Activated CD4-positive, alpha-beta T cell treated with anti-CD3 and anti-CD28 coated beads for 48 hours (primary cell): Measurements from ENCODE around the gene C19orf25.
A peak's percentile ranks its signal among the peaks of the same experiment; 100 is the strongest.

Experiments
- DNase-seq: peaks from one replicate; pipeline ENCODE4 v3.0.0-alpha.2; 2020

Gene C19orf25

DNA sequence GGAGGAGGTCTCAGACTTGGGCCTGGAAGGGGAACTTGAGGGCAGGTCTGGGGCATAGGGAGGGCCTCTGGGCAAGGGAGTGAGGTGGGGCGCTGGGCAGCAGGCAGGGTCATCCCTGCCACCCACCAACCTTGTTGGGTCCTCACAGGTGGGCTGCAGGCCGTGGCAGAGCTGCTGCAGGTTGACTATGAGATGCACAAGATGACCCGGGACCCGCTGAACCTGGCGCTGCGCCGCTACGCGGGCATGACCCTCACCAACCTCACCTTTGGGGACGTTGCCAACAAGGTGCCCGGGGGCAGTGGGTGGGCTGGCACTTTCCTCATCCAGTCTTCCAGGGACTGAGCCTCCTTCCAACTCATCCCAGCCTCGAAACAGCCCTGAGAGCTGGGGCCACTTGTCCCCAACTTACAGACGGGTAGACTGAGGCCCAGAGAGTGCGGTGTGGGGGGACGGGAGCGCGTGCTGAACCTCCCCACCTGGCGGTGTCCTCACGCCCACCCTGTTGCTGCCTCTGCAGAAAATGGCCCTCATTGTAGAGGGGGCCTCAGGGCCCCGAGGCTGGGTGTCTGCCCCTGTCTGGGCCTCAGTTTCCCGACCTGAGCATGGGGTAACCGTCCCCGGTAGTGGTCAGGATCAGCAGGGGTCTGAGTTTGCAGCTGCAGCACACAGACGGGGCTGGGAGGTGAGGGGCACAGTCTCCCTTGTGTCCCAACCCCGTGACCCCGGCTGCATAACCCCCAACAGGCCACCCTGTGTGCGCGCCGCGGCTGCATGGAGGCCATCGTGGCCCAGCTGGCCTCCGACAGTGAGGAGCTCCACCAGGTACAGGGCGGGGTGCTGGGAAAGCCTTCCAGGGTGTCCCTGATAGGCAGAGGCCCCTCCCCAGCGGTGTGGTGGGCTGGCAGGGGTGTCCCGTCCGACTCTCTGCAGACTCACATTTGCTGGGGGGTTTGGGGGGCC, 18.7 kb downstream of the C19orf25 start:
- DNase-seq = no peak

DNA sequence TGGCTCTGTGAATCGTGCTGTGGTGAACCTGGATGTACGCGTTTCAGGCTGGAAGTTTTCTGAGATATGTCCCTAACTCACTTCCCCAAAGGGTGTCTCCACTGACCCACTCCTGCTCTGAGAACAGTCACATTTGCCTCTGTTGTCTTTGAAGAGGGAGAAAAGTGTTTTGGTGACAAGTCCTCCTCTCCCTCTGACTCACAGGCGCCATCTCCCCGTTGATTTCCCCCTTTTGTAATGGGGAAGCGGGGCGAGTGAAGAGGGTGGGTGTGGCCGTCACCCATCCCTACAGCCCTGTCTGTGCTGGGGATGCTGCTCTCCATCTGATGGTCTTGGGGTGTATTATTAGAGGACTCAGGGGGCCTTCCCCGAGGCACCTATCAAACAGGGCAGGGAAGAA, 19.5 kb downstream of the C19orf25 start:
- DNase-seq = no peak

DNA sequence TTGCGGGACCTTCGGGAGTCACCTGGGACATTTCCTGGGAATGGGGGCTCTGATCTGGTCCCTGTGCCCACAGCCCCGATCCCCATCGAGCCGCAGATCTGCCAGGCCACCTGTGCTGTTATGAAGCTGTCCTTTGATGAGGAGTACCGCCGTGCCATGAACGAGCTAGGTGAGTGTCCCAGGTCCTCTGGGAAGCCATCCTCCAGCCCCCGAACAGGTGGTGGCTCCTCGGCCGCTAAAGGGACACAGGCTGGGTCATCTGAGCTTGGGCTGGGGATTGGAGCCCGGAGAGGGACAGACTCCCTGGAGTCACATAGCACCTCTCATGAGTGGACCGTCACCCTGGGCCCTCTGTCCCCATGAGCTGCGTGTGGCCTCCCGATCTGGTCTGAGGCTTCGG, 21.1 kb downstream of the C19orf25 start:
- DNase-seq = no peak

DNA sequence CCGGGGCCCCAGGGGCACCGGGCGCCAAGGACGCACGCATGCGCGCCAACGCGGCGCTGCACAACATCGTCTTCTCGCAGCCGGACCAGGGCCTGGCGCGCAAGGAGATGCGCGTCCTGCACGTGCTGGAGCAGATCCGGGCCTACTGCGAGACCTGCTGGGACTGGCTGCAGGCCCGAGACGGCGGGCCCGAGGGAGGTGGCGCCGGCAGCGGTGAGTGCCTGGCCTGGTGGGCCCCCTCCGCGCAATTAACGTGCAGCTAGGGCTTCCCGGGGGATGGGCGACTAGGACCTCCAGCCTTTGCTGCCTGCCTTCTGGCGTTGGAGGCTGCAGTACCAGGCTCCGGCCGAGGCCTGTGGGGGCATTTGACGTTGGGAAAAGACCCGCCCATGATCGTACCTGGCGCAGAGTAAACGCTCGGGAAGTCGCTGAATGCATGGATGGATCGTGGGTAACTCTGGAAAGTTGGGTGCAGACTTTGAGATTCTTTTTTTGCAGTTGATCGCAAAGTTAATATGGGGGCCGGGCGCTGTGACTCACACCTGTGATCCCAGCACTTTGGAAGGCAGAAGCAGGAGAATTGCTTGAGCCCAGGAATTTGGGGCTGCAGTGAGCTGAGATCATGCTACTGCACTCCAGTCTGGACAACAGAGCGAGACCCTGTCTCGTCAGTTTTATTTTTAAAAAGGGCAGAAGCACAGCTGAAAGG, 21.8 kb downstream of the C19orf25 start:
- no peak for DNase-seq

DNA sequence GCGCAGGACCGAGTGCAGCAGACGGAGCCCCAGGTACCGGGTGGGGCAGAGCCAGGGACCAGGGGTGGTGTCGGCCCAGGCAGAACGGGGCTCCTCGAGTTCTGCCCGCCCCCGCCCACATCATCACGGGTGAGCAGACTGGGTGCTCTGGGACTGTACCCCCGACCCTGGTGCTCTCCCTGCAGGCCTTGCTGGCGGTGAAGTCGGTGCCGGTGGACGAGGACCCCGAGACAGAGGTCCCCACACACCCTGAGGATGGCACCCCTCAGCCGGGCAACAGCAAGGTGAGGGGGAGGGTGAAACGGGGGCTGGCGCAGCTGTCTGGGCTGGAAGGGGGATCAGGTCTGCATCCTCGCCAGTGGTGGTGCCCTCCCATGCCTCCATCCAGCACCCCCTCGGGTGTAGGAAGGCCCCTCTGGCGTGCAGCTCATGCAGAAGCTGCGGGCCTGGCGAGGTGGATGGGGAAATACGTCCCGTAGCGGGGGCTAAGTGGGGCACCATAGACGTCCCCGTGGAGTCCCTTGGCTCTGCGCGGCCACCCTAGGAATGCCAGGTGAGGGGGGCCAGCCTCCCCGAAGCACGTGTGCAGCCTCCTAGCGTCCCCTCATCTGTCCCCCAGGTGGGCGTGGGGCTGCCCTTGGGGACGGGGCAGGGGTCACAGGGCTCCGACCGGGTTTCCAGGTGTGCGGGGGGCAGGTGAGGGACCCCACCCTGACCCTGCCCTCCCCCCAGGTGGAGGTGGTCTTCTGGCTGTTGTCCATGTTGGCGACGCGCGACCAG, 22.7 kb downstream of the C19orf25 start:
- DNase-seq = no peak

DNA sequence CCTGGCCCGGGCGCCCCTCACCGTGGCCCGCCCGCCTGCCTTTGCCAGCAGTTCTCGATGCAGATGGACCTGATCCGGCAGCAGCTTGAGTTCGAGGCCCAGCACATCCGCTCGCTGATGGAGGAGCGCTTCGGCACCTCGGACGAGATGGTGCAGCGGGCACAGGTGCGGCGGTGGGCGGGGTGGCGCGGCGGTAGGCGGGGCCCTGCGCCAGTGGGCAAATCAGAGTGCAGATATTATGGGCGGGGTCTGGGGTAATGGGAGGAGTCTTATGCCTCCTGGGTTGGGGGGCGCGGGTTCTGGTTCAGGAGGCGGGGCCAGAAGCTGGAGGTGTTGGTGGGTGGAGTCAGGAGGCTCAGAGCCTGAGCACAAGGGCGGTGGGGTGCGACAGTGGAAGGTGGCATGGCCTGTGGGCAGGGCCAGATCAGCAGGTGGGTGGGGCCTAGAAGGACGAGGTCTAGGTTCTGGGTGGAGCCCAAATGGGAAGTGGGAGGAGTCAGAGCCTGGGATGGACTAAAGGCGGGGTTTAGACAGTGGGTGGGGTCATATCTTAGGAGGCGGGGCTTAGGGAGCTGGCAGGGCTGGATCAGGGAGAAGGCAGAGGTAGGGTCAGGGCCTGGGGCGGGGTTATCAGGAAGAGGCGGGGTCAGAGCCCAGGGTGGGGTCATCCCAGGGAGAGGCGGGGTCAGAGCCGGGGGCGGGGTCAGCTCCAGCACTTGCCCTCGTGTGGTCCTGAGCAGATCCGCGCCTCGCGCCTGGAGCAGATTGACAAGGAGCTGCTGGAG, 23.5 kb downstream of the C19orf25 start:
- DNase-seq = peak; percentile 87

DNA sequence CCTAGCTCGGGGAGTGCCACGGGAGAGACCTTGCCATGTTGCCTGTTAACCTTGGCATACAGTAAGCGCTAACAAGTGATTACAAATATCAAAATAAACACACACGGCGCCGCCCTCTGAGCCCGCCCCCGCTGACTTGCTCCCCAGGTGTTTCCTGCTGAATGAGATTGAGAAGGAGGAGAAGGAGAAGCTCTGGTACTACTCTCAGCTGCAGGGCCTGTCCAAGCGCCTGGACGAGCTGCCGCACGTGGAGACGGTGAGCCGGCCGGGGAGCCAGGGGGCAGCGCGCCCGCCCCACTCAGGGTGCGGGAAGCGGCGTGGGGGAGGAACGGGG, 24.0 kb downstream of the C19orf25 start:
- no peak for DNase-seq

DNA sequence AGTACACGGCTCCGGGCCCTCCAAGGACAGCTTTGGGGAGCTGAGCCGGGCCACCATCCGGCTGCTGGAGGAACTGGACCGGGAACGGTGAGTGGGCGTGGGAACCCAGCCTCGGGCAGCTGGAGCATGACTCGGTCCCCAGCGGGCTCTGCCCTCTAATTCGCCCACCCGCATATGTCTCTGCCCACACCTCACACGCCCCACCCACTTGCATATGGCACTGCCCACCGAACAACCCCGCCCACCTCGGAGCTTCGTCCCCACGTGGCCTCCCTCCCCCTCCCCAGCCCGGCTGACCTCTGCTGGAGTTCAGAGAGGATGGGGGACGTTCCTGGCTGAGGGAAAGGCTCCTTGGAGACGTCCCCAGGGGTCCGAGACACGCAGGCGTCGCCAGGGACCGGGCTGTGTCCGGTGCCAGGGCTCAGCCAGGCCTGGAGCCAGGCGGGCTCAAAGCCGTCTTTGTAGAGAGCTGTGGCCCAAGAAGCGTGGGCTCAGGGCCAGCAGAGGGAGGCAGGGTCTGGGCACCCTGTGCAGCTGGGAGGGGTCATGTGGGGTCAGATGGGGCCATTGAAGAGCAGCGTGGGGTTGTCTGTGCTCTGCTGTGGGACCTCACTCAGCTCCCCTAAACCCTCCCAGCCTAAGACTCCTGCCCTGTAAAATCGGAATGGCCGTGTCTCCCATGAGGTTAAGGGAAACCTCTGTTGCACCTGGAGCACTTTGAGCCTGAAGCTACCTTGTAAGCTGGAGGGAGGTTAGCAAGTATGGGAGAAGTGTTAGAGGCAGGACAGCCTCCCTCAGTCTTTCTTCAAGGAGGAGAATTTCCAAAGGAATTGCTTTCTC, 25.3 kb downstream of the C19orf25 start:
- DNase-seq = no peak

DNA sequence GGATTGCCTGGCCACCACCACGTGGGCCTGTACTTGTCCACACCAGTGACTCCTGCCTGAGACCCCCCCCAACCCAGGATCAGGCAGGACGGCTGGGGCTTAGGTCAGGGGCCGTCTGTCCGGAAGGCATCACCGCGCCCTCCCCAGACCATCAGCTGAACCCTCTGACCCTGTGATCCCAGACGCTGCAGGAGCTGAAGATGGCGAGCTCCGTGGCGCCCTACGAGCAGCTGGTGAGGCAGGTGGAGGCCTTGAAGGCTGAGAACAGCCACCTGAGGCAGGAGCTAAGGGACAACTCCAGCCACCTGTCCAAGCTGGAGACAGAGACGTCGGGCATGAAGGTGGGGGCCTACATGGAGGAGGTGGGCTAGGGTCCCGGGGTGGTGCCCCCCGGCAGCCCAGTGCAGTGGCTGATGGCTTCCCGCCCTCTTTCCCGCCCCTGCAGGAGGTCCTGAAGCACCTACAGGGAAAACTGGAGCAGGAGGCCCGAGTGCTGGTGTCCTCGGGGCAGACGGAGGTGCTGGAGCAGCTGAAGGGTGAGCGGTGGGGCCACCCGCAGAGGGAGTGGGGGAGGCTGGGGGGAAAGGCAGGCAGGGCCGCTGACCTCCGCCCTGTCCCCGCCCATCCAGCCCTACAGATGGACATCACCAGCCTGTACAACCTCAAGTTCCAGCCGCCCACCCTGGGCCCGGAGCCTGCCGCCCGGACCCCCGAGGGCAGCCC, 26.1 kb downstream of the C19orf25 start:
- no peak for DNase-seq

DNA sequence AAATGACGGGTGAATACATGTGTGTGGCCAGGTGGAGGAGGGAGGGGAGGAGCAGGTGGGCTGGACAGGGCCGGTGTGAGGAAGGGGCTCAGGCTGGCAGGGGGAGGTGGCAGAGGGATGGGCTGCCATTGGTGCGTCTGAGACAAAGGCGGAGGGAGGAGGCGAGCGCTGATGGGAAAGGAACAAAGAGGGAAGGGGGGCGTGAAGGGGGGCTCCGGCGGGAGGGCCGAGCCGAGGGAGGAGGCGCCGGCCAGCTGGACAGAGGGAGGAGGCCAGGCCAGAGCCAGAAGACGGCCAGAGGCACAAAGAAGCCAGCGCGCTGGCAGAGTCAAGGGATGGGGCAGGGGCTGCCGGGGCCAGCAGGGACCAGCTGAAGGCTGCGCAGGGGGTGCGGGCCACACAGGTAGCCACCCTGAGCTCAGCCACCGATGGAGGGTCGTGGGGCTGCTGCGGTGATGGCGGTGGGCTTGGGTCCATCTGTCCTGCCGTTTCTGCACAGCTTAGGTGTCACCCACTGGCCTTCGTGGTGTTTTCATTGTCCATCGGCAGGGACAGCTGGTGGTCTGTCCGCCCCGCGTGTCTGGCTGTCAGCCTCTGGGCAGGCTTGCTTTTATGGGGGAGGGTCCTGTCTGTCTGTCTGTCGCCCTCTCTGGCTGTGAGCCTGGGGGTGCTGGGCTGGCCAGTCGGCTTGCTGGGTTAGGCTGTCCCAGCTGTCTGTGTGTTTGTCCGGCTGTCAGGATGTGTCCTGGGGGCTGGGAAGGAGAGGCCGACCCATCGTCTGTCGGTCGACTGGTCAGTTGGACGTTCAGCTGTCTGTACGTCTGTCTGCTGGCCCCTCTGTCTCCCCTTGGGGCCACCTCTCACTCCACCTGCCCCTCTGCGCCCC, 26.9 kb downstream of the C19orf25 start:
- no peak for DNase-seq

DNA sequence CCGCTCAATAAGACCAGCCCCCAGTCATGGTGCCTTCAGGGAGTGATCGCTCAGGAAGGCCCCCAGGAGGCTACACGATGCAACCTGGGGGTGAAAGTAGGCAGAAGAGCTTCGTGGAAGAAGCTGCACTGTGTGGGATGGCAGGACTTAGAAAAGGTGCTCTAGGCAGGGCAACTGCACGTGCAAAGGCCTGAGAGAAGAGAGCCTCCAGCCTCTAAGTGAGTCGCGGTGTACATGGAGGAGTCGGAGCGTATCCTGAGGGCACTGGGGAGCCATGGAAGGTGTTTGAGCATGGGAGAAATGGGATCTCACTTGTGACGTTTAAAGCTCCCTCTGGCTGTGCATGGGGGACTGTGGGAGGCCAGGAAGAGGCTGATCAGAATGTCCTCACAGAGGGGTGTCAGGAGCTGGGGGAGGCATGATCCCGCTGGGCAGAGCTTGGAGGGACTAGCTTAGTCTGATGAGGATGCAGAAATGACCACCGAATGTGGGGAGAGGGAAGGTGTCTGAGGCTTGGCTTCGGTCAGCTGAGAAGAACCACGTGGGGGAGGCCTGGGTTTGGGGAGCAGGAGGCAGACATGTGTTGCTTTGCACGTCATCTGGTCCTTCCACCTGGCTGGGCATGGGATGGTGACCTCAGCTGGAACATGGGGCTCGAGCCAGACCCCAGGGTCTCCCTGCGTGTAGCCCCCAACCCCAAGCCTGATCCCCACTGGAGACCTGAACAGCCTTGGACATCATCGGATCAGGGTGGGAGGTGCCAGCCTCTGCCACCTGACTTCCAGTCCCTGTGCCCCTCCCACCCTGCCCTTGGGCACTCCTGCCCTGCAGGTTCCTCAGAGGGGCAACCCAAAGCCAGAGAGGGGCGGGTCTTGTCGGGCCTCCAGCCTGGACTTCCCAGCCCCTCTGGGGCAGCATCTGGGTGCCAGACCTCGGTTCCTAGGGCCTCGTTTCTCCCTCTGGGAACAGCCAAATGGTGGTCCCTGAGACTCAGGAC, 28.0 kb downstream of the C19orf25 start:
- DNase-seq = no peak

DNA sequence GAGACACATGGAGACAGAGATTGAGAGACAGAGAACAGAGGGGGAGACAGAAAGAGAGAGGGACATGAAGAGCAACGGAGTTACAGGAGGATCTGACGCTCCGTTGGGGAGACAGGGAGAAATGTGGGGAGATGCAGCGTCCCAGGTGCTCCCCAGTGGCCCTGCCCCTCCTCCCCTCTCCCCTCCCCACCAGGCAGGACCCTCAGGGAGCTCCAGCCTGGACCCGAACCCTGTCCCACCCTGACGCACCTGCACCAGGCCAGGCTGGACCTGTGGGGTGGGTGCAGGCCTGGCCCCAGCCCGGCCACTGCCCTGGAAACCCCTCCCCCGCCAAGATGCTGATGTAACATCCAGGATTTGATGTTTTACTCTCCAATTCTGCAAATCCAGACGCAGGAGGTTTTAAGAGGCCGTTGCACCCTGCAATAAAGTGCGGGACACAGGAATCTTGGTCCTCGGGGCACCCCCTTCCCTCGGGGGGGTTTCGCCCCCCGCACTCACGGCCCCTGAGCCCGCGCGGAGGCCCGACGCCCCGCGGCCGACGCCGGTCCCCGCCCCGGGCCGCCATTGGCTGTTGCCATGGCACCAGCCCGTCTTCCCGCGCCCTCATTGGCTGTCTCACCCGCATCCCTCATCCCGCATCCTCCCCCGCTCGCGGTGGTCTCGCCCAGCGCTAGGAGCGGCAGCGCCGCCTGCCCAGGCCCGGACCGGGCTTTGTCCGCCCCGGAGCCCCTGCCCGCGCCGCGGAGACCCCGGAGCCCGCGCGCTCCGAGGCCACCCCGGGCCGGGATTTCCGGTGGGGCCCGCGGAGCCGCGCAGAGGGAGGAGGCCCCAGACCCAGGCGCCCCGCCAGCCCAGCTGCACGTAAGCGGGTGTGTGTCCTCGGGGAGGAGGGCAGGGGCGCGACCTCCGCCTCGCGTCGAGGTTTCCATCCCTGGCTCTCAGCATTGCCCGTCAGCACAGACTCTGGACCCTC, 29.3 kb downstream of the C19orf25 start, which contains the start of gene APC2:
APC2 (plus strand) TSS at position 655 of the 976 bp plus-strand sequence. CDS start 2,881 bp downstream, outside the sequence.
- DNase-seq = no peak

DNA sequence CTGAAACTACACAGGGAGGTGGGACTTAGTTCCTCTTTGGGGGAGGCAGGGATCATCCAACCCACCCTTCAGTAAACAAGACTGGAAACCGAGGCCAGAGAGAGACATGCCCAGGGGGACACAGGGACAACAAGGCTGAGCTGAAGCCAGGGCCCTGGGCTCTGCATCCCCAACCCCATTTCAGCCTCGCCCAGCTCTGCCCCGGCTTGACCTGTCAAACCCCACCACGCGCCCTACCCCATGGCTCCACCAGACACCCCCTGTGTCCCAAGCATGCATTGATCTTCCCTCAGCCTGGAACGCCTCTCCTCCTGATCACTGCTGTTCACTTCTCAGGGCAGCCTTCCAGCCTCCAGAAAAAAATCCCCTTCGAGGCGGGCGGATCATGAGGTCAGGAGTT, 31.1 kb downstream of the C19orf25 start:
- no peak for DNase-seq

DNA sequence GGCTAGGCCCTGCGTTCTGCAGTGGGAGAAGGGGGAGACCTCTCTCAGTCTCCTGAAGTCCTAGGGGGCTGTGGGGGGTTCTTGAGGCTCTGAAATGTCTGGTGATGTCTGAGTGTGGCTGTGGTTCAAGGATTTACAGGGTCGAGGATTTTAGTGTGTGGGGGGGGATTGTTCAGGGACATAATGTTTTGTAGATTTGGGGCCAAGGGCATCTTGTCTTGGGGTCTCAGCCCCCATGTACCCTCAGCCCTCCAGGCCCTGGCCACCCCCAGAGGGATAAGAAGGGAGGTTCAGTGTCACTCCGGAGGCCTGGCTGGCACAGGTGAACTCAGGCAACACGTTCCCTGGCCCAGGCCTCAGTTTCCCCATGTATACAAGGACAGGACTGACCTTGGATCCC, 31.5 kb downstream of the C19orf25 start:
- DNase-seq = no peak

DNA sequence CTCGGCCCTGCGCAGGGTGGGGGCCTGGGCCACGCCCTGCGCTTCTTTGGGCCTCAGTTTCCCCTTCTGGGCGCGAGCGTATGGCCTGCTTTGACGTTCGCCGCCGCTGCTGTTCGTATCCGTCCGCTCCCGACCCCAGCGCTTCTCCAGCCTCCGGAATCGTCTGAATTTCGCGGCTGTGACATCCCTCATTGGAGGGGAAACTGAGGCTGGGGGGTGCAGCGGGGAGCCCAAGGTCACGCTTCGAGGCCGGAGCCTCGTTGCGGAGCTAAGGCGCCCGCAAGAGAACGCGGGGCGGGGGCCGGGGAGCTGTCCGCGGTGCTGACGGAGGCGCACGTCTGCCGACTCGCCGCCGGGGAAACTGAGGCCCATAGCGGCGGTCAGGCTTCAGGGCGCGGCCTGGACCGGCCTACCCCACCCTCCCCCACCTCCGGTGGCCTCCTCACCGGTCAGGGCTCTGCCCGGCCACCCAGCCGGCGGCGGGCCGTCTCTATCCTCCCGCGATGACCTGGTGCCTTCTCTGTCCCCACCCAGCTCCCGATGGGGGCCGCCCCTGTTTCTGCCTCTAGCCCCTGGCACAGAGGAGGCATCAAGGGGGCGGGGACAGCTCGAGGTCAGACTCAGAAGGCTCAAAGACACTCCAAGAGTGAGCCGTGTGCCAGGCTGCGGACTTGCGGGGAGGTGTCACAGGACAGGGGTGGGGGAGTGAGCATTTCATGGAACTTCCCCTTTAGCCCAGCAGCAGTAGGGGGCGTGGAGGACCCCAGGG, 32.1 kb downstream of the C19orf25 start:
- no peak for DNase-seq

DNA sequence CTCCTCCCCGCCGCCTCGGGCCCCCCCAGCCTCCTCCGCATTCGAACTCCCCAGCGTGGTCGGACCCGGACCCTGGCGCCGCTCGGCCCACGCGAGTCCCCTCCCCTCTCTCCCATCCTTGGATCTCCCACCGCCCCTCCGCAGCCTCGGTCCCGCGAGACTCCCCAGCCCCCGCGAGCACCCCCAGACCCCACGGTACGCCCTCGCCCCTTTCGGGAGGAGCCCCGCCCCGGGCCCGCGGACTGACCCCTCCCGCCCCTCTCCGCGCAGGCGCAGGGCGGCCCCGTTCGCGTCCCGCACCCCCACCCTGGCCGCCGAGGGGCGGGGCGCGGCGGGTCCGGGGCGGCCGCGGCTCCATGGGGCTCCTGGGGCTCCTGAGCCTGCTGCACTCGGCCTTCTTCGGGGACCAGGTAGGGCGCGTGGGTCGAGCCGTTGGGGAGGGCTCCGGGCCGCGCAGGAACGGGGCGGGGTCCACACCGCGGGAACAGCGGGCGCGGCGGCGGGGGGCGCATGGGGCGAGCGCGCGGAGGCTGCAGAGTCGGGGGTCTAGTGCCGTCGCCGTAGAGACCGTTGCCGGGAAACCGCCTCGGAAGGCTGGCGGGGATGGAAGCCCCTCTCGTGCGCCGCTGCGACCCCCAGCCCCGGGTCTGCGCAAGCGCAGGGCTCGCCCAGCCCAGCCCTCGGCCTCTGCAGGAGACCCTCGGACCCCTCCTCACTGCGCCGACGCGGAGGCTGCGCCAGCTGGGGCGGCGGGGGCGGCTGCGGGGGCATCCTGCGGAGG, 32.9 kb downstream of the C19orf25 start:
- DNase-seq = no peak
